Kidney tubule cell (primary cell): ENCODE measurements around the gene ATP6V0E1.

Source experiments
- DNase-seq: peaks from one replicate; pipeline ENCODE4 v3.0.0-alpha.2; 2018; ENCODE audit warnings: low spot score

Gene ATP6V0E1

GRCh38 chr5:172983542-172984243 lies at the start of gene ATP6V0E1:
Gene ATP6V0E1 (plus strand): TSS chr5:172983771. CDS start chr5:172983861, 90 bp downstream.
- DNase-seq = peak; percentile 96

GRCh38 chr5:172935096-172935495 lies 48.5 kb upstream of the ATP6V0E1 start:
- DNase-seq = no peak

DNA sequence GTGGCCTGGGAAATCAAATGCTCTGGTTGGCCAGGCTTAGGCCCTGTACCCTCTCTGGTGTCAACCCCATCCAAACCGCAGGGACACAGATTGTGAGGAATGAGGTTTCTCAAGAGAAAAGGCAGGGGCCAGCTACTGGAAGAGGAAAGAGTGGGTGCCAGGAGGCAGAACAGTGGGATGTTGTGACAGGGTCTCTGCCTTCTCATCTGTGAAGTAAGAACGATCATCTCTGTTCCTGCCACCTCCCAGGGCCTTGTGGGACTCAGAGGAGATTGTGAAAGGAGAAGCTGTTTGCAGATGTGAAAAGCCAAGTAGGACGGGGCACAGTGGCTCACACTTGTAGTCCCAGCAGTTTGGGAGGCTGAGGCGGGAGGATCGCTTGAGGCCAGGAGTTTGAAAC lies 47.2 kb upstream of the ATP6V0E1 start:
- no peak for DNase-seq

DNA sequence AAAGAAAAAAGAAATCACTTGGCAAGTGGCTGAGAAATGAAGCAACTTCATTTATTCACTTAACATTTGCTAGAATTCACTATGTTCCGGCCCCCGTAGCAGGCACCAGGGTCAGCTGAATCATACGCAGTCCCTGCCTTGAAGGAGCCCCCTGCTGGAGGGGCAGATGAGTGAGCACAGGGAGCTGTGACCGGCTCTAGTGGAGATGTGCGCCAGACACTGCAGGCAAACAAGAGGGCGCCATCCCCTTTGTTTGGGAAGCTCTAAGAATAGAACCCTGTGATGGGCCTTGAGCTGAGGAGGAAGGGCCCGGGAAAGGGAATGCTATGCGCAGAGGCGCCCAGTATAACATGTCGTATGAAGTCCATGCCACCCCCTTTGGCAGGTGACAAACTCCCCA lies 44.5 kb upstream of the ATP6V0E1 start:
- peak; percentile 25 for DNase-seq

- DNase-seq = no peak
These were observed 43.8 kb upstream of the ATP6V0E1 start for GRCh38 chr5:172939611-172940267.

DNA sequence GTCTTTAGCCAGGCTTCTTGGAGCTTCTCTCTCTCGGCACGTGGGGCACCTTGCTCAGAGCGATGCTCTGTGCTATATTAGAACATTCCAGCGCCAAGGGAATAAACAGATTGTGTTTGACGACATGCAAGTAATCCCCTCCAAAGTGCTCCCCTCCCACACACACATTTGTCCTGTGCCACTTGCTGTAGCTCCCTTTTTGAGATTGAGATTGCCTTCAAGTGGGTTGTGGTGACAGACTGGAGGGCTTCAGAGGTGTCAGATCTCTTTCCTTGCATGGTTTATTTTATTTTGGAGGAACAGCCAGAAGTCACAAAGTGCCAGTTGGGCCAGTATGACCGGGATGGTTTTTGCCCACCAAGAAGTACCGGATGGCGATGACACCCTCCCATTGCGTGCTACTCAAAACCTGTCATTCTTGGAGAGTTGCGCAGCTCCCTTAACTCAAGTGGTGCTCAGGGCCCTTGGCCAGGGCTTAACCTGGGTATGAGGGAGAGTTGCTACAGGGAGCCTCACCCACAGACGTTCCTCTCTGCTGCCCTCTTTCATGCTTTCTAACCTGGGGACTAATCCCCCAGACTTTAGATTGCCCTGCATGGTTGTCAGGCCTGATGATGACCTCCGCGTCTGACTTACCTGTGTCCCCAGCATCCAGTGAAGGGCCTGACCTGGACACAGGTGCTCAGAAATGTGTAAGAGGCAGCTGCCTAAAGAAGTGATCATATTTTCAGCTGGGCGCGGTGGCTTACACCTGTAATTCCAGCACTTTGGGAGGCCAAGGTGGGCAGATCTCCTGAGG lies 43.1 kb upstream of the ATP6V0E1 start:
- no peak for DNase-seq

- DNase-seq = peak; percentile 21
These were observed 42.5 kb upstream of the ATP6V0E1 start for GRCh38 chr5:172941067-172941516.

DNA sequence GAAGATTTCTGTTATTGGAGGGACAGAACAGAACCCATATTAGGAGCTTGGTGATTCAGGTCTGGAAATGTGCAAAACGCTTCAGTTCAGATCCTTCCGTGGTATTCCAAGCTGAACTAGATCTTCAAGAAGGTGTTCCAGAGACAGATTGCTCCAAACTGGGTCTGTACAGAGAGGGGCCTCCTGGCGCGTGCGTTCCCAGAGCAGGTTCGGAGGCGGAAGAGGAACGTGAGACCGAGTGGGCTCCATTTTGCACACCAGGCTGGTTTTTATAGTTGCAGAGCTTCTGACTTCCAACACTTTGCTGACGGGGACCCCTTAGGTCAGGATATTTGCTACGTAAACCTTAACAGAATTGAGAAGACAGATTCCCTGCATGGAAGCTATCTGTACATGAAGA lies 41.0 kb upstream of the ATP6V0E1 start:
- no peak for DNase-seq

DNA sequence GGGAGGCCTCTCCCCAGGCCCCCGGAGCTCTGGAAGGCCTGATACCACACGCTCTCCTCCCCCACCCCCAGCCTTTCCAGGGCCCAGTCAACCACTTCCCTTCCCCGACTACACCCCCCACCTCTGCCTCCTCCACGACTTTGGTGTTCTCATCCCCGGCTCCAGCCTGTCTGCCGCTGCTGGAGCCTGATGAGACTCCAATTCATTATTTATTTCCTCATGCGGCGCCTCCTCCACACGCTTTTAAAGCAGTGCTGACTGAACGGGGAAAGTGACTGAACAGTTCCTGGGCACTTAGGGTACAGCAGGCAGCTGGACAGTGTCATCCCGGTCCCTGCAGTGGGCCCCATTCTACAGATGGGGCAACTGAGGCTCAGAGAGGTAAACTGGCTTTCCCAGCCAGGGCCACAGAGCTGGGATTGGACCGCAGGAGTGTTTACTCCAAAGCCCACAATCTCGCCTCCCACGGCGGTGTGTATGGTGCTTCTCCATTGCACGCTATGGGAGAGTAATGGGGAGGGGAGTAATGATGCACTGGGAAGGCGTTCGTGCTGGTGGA lies 40.2 kb upstream of the ATP6V0E1 start:
- DNase-seq = peak; percentile 67

DNA sequence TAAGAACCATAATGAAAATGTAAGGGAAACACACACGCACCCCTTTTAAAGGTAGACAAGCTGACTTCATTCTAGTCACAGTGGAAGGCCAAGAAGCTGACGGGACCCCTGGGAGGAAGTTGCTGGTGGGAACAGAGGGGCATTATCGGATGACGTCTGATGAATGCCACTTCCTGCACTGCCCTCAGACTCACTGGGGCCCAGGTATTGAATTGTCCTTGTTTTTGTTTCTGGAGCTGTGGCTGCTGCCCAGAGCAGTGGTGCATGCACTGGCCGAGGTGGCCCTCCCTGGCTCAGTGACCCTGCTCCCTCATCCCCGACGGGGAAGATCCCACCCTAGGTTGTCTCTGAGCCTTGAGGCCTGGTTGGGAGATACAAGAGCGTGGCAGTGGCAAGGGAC lies 39.7 kb upstream of the ATP6V0E1 start:
- DNase-seq = peak; percentile 59

GRCh38 chr5:172944741-172945140 lies 38.8 kb upstream of the ATP6V0E1 start:
- no peak for DNase-seq

DNA sequence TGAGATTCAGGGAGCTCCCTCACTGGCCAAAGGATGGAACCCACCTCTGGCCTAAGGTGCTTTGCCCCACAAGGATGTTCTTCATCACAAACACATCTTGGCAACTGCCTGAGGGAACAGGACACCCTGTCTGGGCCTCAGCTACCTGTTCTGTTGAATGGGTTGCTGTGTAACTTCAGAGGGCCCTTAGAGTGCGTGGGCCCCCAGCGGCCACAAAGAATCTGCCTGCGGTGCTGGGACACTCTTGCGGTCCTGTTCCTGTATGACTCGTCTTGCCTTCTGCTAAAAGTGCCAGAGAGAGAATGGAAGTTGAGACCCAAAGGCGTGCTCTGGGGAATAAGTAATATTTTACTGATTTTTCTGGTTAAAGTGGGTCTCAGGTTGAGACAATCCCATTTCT lies 38.4 kb upstream of the ATP6V0E1 start:
- no peak for DNase-seq

DNA sequence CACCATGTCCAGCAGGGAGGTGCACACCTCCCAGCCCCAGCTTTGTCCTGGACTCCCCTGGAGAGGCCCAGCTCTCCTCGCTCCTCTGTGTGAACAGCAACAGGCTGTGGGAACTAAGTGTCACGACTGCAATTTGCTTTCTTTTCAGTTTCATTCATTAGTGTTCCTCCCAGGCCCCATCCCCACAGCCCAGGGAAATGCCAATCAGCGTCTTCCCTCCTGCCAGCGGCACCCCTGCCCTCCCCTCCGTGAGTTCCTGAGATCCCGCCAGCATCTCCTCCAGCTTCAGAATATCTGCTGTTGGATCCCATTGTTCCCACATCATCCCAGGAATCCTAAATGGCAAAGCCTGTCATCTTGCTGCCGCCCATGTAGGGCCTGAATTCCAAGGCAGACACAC lies 37.4 kb upstream of the ATP6V0E1 start:
- DNase-seq = no peak

DNA sequence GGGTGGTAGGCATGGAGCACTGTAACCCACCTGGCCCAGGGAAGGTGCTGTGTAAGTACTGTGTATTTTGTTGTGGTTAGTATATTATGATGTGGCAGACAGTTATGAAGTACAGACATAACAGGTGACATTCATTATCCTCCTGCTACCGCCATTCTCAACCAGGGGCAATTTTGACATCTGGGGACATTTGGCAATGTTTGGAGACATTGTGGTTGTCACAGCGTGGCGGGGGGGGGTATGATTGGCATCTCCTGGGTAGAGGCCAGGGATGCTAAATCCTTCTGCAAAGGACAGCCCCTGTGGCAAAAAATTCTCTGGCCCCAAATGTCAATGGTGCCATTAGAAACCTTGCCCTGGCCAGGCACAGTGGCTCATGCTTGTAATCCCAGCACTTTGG lies 34.1 kb upstream of the ATP6V0E1 start:
- DNase-seq = no peak

DNA sequence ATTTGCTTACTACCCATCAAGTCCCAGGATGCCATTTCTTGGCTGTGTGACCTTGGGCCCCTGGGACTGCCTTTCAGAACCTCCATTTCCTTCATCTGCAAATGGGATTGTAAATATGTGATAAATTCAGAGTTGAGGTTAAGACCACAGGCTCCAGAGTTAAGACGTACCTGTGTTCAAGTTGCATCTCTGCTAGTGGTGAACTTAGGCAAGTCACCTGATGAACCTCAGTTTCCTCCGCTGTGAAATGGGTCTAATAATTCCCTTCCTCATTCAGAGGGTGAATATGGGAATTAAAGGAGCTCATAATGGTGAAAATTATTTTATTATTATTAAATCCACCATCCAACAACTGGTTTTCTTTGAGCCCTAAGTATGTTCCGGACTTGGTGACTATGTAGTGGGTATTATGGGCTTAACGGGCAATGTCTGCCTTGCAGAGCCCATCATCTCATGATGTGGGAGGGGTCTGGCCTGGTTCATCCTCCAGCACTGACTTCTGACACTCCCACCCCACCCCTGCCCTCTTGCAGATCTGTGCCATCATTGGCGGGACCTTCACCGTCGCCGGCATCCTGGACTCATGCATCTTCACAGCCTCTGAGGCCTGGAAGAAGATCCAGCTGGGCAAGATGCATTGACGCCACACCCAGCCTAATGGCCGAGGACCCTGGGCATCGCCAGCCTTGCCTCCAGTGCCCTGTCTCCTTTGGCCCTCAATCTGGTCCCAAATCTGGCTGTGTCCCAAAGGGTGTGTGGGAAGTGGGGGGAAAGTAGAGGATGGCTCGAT lies 33.2 kb upstream of the ATP6V0E1 start:
- DNase-seq = no peak

- DNase-seq = no peak
These were observed 32.1 kb upstream of the ATP6V0E1 start for GRCh38 chr5:172951371-172952033.

DNA sequence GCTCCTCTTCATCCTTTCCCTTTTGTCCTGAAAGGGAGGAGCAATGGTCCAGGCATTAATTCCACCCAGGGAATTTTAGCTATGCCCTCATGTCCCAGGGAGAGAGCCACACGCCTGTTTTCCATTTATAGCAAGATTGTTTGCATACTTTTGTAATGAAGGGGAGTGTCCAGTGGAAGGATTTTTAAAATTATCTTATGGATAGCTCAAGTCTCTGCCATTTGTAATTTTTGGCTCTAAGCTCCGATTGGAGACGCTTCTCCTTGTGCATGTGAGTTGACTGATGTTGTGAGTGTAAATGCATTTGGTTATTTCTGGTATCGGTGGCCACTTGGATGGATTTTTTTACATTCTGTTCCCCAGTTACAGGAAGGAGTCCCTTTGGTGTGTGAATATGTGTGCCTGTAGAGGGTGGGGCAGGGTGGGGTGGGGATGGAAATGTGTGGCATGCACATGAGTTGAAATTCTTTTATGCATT lies 31.5 kb upstream of the ATP6V0E1 start:
- DNase-seq = no peak

GRCh38 chr5:172953776-172954675 lies 29.5 kb upstream of the ATP6V0E1 start:
- peak; percentile 68 for DNase-seq

- DNase-seq = no peak
These were observed 28.8 kb upstream of the ATP6V0E1 start for GRCh38 chr5:172954751-172955159.

- DNase-seq = no peak
These were observed 27.3 kb upstream of the ATP6V0E1 start for GRCh38 chr5:172956228-172956627.
